Nephron progenitor cell (in vitro differentiated cells): ENCODE measurements around the gene TUBG2.
"Not testable (repeated sequence)": the region's sequence is repeated elsewhere in the genome, so short reads cannot be mapped to it uniquely, and the experiment has no call there.

Source experiments
- DNase-seq: peaks from one replicate; pipeline ENCODE4 v3.0.0; 2021
- H3K27ac Mint-ChIP-seq: 2 replicates; pipeline ENCODE4 v1.8.0; 2021; ENCODE audit warnings: mild to moderate bottlenecking, moderate library complexity, mixed read lengths
- H3K27me3 Mint-ChIP-seq: 2 replicates; pipeline ENCODE4 v1.8.0; 2021; ENCODE audit warnings: mild to moderate bottlenecking, low read depth, mixed read lengths; ENCODE audit not compliant: poor library complexity
- H3K36me3 Mint-ChIP-seq: 2 replicates; pipeline ENCODE4 v1.8.0; 2021; ENCODE audit warnings: low read depth, mixed read lengths
- H3K4me1 Mint-ChIP-seq: 2 replicates; pipeline ENCODE4 v1.8.0; 2021; ENCODE audit warnings: mixed read lengths
- H3K4me3 Mint-ChIP-seq: 2 replicates; pipeline ENCODE4 v1.8.0; 2021; ENCODE audit warnings: mild to moderate bottlenecking, moderate library complexity, mixed read lengths
- H3K9me3 Mint-ChIP-seq: 2 replicates; pipeline ENCODE4 v1.8.0; 2021; ENCODE audit warnings: mild to moderate bottlenecking, moderate library complexity, mixed read lengths
- CTCF ChIP-seq: fragments of 200-600 bp; sonication (generic); IDR thresholded peaks from 2 replicates; pipeline ENCODE4 v1.5.0; 2021; ENCODE audit warnings: antibody characterized with exemption

The TUBG2 gene

DNA sequence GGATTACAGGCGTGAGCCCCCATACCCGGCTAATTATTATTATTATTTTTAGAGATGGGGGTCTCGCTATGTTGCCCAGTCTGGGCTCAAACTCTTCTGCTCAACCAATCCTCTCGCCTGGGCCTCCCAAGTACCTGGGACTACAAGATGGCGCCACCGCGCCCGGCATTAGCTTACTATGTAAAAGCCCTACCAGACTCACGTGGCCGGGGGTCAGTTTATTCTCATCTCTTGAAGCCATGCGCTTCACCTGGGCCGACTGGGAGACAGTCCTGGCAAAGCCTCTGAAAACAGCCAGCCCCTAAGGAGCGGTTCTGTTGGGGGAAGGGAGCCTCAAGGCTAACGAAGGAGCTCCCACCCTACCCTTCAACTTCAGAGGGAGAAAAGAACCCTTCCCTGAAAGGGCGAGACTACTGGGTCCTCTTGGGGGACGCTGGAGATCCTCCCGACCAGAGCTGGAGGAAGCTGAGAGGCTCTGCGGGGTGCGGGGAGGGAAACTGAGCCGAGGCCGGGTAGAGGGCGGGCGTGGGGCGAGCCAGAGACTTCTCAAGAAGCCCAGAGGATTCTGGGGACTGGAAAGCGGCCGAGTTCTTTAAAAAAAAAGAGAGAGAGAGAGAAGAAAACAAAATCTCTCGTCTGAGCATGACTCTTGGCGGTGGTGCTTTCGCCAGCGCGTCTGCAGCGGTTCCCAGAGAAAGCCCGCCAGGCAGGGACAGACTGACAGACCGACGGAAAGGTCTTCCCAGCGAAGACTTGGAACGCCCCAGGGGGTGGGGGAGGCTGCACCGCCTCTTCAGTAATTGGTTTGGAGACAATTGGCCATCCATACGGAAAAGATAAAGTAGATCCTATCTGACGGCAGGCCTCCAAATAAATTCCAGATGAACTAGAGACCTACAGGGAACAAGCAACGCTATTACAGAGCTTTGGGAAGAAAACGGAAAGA, 5.6 kb upstream of the TUBG2 start:
- peaks cover 8% of the 10 kb centered on the region for H3K27me3 Mint-ChIP-seq
- no peaks in the 10 kb centered on the region for H3K36me3 Mint-ChIP-seq
- H3K27ac Mint-ChIP-seq: peak overlapping the region; percentile 48
- peak overlapping the region; percentile 75 for H3K4me3 Mint-ChIP-seq
- no peak for TF ChIP-seq CTCF
- DNase-seq: peak; percentile 31
- H3K9me3 Mint-ChIP-seq: peaks cover 14% of the 10 kb centered on the region
- peaks cover 21% of the 10 kb centered on the region for H3K4me1 Mint-ChIP-seq

DNA sequence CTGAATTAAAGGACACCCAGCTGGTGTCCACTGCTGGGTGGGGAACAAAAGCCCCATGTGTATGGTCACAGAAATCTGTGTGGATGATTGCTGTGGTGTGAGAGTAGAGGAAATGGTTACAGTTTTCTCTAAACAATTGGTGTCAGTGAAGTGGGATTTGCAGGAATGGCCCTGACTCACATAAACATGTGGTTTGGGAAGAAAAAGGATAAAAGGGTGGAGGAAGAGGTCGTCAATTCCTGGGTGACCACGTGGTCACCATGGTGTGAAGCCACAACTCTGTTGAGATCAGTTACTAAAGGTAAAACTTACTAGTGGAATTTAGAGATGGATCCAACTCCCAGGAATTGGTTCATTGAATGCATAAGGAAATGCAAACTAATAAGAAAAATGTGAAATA, 3.6 kb upstream of the TUBG2 start:
- peaks cover 5% of the 10 kb centered on the region for H3K27me3 Mint-ChIP-seq
- H3K9me3 Mint-ChIP-seq: peaks cover 14% of the 10 kb centered on the region
- peaks cover 35% of the 10 kb centered on the region for H3K4me1 Mint-ChIP-seq
- DNase-seq: no peak
- peak overlapping the region; percentile 8 for H3K27ac Mint-ChIP-seq
- H3K36me3 Mint-ChIP-seq: no peaks in the 10 kb centered on the region
- TF ChIP-seq CTCF: no peak
- no peak overlapping the region for H3K4me3 Mint-ChIP-seq

- Mint-ChIP-seq H3K4me3 (peak overlapping the region; percentile 65), H3K9me3 (peaks cover 14% of the 10 kb centered on the region), H3K27ac (no peak overlapping the region), H3K4me1 (peaks cover 37% of the 10 kb centered on the region), H3K27me3 (peaks cover 3% of the 10 kb centered on the region), H3K36me3 (peaks cover 7% of the 10 kb centered on the region)
- no peak for DNase-seq
- TF ChIP-seq CTCF: no peak
These were observed 1.1 kb upstream of the TUBG2 start for GRCh38 chr17:42657824-42658588.

DNA sequence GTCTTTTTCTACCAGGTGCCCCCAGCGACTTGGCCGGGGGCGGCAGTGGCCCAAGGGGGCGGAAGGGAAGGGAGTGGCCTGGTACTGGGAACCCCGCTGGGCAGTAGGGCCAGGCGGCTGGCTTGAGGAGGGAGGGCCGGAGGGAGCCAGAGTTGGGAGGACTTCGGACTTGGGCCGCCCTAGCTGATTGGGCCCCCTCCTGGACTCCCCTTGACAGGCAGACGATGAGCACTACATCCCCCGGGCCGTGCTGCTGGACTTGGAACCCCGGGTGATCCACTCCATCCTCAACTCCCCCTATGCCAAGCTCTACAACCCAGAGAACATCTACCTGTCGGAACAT, 819 bp downstream of the TUBG2 start:
- H3K27me3 Mint-ChIP-seq, H3K27ac Mint-ChIP-seq, DNase-seq: not testable (repeated sequence)
- Mint-ChIP-seq H3K9me3 (peaks cover 14% of the 10 kb centered on the region), H3K4me1 (peaks cover 21% of the 10 kb centered on the region), H3K36me3 (peaks cover 17% of the 10 kb centered on the region), H3K4me3 (peak overlapping the region; percentile 90)

GRCh38 chr17:42660692-42661345, 1.7 kb downstream of the TUBG2 start:
- H3K9me3 Mint-ChIP-seq: peaks cover 14% of the 10 kb centered on the region
- H3K4me3 Mint-ChIP-seq: peak overlapping the region; percentile 71
- no peak for DNase-seq
- TF ChIP-seq CTCF: no peak
- H3K4me1 Mint-ChIP-seq: peaks cover 21% of the 10 kb centered on the region
- no peaks in the 10 kb centered on the region for H3K27me3 Mint-ChIP-seq
- H3K36me3 Mint-ChIP-seq: peaks cover 24% of the 10 kb centered on the region
- H3K27ac Mint-ChIP-seq: no peak overlapping the region

DNA sequence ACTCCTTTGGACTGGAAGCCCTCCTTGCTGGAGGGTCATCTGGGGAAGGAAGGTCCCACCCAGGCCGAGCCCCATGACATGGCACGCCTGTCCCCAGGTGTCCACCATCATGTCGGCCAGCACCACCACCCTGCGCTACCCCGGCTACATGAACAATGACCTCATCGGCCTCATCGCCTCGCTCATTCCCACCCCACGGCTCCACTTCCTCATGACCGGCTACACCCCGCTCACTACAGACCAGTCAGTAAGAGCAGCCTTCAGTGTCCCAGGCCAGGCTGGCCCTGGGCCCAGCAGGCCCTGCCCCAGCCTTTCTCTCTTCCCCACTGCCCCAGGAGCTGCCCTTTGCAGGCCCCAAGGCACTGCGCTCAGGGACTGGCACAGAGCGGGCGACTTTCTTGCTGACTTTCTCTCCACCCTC, 6.5 kb downstream of the TUBG2 start:
- Mint-ChIP-seq H3K27me3 (peaks cover 8% of the 10 kb centered on the region), H3K27ac (no peak overlapping the region), H3K36me3 (peaks cover 56% of the 10 kb centered on the region), H3K4me1 (peaks cover 38% of the 10 kb centered on the region), H3K9me3 (no peaks in the 10 kb centered on the region), H3K4me3 (no peak overlapping the region)
- no peak for DNase-seq
- TF ChIP-seq CTCF: no peak

DNA sequence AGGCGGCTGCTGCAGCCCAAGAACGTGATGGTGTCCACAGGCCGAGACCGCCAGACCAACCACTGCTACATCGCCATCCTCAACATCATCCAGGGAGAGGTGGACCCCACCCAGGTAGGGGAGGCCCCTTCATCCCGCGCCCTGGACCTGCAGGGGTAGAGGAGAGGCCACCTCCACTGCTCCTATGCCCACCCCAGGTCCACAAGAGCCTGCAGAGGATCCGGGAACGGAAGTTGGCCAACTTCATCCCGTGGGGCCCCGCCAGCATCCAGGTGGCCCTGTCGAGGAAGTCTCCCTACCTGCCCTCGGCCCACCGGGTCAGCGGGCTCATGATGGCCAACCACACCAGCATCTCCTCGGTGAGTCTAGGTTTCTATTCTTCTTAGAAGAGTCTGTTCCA, 7.0 kb downstream of the TUBG2 start:
- Mint-ChIP-seq H3K4me1 (peaks cover 38% of the 10 kb centered on the region), H3K36me3 (peaks cover 60% of the 10 kb centered on the region), H3K27me3 (peaks cover 12% of the 10 kb centered on the region)
- not testable (repeated sequence) for DNase-seq, H3K9me3 Mint-ChIP-seq, H3K27ac Mint-ChIP-seq, H3K4me3 Mint-ChIP-seq
